C4-2B (cell line): Measurements from ENCODE around the gene SPC25.

ENCODE experiments used
- ZFX ChIP-seq: fragments of 450-650 bp; IDR thresholded peaks from 2 replicates; pipeline ENCODE4 v1.6.1; 2017
- TF ChIP-seq, protein P1 (sequence below): fragments of 450-650 bp; conservative IDR thresholded peaks from 2 replicates; pipeline ENCODE4 v1.5.1; 2017; ENCODE audit warnings: mild to moderate bottlenecking

DNA sequence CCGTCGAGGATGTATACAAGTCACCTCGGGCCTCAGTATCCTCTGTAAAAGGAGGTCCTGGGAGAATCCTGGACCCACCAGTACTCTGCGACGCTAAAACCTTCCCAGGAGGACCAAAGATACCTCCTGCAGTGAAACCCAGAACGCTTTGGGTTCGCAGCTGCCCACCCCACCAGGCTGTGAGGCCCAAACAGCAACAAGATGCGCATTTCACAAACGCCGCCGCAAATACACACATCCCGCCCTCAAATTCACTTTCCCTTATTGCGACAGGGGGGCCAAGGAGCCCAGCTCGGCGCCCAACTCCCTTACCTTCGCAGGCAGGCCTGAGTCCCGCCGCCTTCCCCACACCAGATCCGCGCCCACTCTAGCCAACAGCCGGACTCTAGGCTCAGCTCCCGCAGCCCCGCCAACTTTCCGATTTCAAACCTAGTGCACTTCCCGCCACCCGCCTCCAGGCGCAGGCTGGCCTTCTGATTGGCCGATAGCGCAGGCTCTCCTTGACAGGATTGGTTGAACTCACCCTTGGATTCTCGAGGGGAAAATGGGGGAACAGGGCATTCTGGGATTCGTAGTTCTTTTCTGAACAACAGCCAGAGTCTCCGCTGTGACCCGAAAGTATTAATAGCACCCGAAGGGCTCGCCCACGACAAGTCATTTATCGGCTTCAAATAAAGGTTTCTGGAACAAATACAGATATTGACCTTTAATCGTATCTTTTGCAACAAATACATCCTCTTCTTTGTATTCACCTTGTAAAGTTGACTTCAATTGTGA lies at the start of gene SPC25:
- TF ChIP-seq, protein P1, sequence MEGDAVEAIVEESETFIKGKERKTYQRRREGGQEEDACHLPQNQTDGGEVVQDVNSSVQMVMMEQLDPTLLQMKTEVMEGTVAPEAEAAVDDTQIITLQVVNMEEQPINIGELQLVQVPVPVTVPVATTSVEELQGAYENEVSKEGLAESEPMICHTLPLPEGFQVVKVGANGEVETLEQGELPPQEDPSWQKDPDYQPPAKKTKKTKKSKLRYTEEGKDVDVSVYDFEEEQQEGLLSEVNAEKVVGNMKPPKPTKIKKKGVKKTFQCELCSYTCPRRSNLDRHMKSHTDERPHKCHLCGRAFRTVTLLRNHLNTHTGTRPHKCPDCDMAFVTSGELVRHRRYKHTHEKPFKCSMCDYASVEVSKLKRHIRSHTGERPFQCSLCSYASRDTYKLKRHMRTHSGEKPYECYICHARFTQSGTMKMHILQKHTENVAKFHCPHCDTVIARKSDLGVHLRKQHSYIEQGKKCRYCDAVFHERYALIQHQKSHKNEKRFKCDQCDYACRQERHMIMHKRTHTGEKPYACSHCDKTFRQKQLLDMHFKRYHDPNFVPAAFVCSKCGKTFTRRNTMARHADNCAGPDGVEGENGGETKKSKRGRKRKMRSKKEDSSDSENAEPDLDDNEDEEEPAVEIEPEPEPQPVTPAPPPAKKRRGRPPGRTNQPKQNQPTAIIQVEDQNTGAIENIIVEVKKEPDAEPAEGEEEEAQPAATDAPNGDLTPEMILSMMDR, result no peak
- peak; percentile 55 for TF ChIP-seq ZFX
